HCT116 (cell line): ENCODE data around the gene GPHA2. TPM values are rescaled to one million over a fixed set of nuclear protein-coding genes. Genes with fewer than 3 reads are reported as not detected.
A peak's percentile ranks its signal among the peaks of the same experiment; 100 is the strongest.

Source experiments
- ATAC-seq: fragments of 200-7000 bp; cut with Tn5 transposase; 2 replicates; pipeline ENCODE4 v1.9.1; 2020; ENCODE audit warnings: mild to moderate bottlenecking, moderate library complexity
- BruUV-seq: library from RNA; stranded (reverse); fragments of 400-500 nt; replicated peaks from 2 replicates; lab custom pipeline; 2021; lab: Mats Ljungman, UMichigan
- CTCF ChIA-PET: fragments of 300-600 bp; sonication (Branson Sonifier 250); formaldehyde crosslinking; loops from one replicate; lab custom pipeline; 2021; ENCODE audit warnings: antibody characterized with exemption; lab: Charles Lee
- POLR2A ChIA-PET: fragments of 300-600, 350-600 bp; sonication (Branson Sonifier 250); formaldehyde crosslinking; loops from one replicate; lab custom pipeline; 2021; ENCODE audit warnings: antibody characterized with exemption; lab: Charles Lee
- RAD21 ChIA-PET, 2 experiments: fragments of 300-600 bp; sonication (Branson Sonifier 250); formaldehyde crosslinking; loops; one replicate each; lab custom pipeline; 2023; ENCODE audit warnings: low total read pairs in 2 of 2; ENCODE audit not compliant: uncharacterized antibody in 2 of 2, unreplicated experiment in 2 of 2, low non-redundant PET in 1 of 2; lab: Charles Lee
- DNase-seq: peaks from one replicate; pipeline ENCODE4 v3.0.0-alpha.2; 2010; ENCODE audit warnings: low read depth, low spot score
- H2AFZ ChIP-seq: fragments of 200-600 bp; shearing (Covaris generic), sonication (generic); 2 replicates; pipeline ENCODE4 v1.6.1; 2017; ENCODE audit warnings: low read depth, mixed run types, mixed read lengths, antibody characterized with exemption, low read length; ENCODE audit not compliant: poor library complexity, severe bottlenecking
- H3K27ac ChIP-seq: 2 replicates; pipeline ENCODE4 v1.5.1; 2012; ENCODE audit warnings: low read depth, low read length
- H3K27me3 ChIP-seq: fragments of 200-600 bp; sonication (generic); 2 replicates; pipeline ENCODE4 v1.6.1; 2016; ENCODE audit warnings: mixed run types, low read length, mixed read lengths; ENCODE audit not compliant: insufficient read depth
- H3K36me3 ChIP-seq, 2 experiments: fragments of 200-500 bp in 1 of 2; fragments of 200-600 bp in 1 of 2; sonication (Bioruptor generic) in 1 of 2; sonication (generic) in 1 of 2; 2 replicates each; pipeline versions ENCODE4 v1.5.1 to v1.6.1; 2014 to 2016; ENCODE audit warnings: low read length in 2 of 2, inconsistent platforms in 1 of 2, mixed read lengths in 1 of 2, mixed run types in 1 of 2; ENCODE audit not compliant: insufficient read depth in 2 of 2, control insufficient read depth in 1 of 2
- H3K4me1 ChIP-seq, 2 experiments: fragments of 200-600 bp in 1 of 2; sonication (generic) in 1 of 2; 2 replicates each; pipeline versions ENCODE4 v1.5.1 to v1.6.1; 2012 to 2017; ENCODE audit warnings: low read length in 2 of 2, inconsistent platforms in 1 of 2, mild to moderate bottlenecking in 1 of 2, mixed read lengths in 1 of 2, mixed run types in 1 of 2, moderate library complexity in 1 of 2; ENCODE audit not compliant: insufficient read depth in 2 of 2, control insufficient read depth in 1 of 2
- H3K4me2 ChIP-seq: fragments of 200-600 bp; sonication (generic); 2 replicates; pipeline ENCODE4 v1.6.1; 2017; ENCODE audit warnings: mixed run types, low read length, mixed read lengths
- H3K4me3 ChIP-seq, 2 experiments: fragments of 200-600 bp in 1 of 2; sonication (generic) in 1 of 2; replicated peaks in 1 of 2; 2 replicates each; pipeline ENCODE4 v1.5.1; 2011 to 2016; ENCODE audit warnings: low read length in 2 of 2, control low read depth in 1 of 2, low read depth in 1 of 2, mild to moderate bottlenecking in 1 of 2, mixed read lengths in 1 of 2, mixed run types in 1 of 2
- H3K79me2 ChIP-seq: fragments of 200-600 bp; sonication (generic); 2 replicates; pipeline ENCODE4 v1.6.1; 2017; ENCODE audit warnings: mild to moderate bottlenecking, mixed run types, low read length, moderate library complexity, mixed read lengths; ENCODE audit not compliant: insufficient read depth
- H3K9ac ChIP-seq: fragments of 200-600 bp; sonication (generic); 2 replicates; pipeline ENCODE4 v1.6.1; 2016; ENCODE audit warnings: low read length, mixed read lengths
- H3K9me2 ChIP-seq: fragments of 200-600 bp; sonication (generic), shearing (Covaris generic); 2 replicates; pipeline ENCODE4 v1.6.1; 2017; ENCODE audit warnings: mixed run types, mild to moderate bottlenecking, moderate library complexity; ENCODE audit not compliant: insufficient read depth
- H3K9me3 ChIP-seq, 2 experiments: fragments of 200-500 bp in 1 of 2; fragments of 200-600 bp in 1 of 2; sonication (Bioruptor generic) in 1 of 2; sonication (generic) in 1 of 2; 2 replicates each; pipeline ENCODE4 v1.6.1; 2014 to 2017; ENCODE audit warnings: low read length in 2 of 2, mixed read lengths in 2 of 2, inconsistent platforms in 1 of 2, low read depth in 1 of 2, mild to moderate bottlenecking in 1 of 2, mixed run types in 1 of 2, moderate library complexity in 1 of 2; ENCODE audit not compliant: control insufficient read depth in 1 of 2, insufficient read depth in 1 of 2
- H4K20me1 ChIP-seq: fragments of 200-600 bp; sonication (generic), shearing (Covaris generic); 2 replicates; pipeline ENCODE4 v1.6.1; 2017; ENCODE audit warnings: mixed run types, mild to moderate bottlenecking, moderate library complexity; ENCODE audit not compliant: insufficient read depth
- CBX3 ChIP-seq: IDR thresholded peaks from 2 replicates; pipeline ENCODE4 v1.6.1; 2012; ENCODE audit warnings: low read depth
- CEBPB ChIP-seq: IDR thresholded peaks from 2 replicates; pipeline ENCODE4 v1.6.1; 2012; ENCODE audit warnings: low read depth
- EGR1 ChIP-seq: IDR thresholded peaks from 2 replicates; pipeline ENCODE4 v1.6.1; 2012; ENCODE audit warnings: low read depth
- ELF1 ChIP-seq: IDR thresholded peaks from 2 replicates; pipeline ENCODE4 v1.6.1; 2012; ENCODE audit warnings: low read depth, borderline replicate concordance
- EZH2 ChIP-seq: fragments of 200-600 bp; sonication (generic); IDR thresholded peaks from 2 replicates; pipeline ENCODE4 v1.6.1; 2017; ENCODE audit warnings: antibody characterized with exemption, mixed run types
- EZH2phosphoT487 ChIP-seq: fragments of 200-600 bp; IDR thresholded peaks from 2 replicates; pipeline ENCODE4 v1.6.1; 2018; ENCODE audit warnings: antibody characterized with exemption, borderline replicate concordance
- JUND ChIP-seq: IDR thresholded peaks from 2 replicates; pipeline ENCODE4 v1.6.1; 2012
- POLR2A ChIP-seq: IDR thresholded peaks from 2 replicates; pipeline ENCODE4 v1.7.0; 2011; ENCODE audit warnings: borderline replicate concordance; ENCODE audit not compliant: insufficient read depth, insufficient read length; ENCODE audit errors: extremely low read depth
- SIN3A ChIP-seq: IDR thresholded peaks from 2 replicates; pipeline ENCODE4 v1.6.1; 2012; ENCODE audit warnings: low read depth
- SRF ChIP-seq: IDR thresholded peaks from 2 replicates; pipeline ENCODE4 v1.6.1; 2012; ENCODE audit warnings: low read depth
- TCF7L2 ChIP-seq: IDR thresholded peaks from 2 replicates; pipeline ENCODE4 v1.7.0; 2011; ENCODE audit warnings: borderline replicate concordance, inconsistent platforms; ENCODE audit not compliant: insufficient read depth, insufficient read length; ENCODE audit errors: extremely low read depth
- YY1 ChIP-seq: IDR thresholded peaks from 2 replicates; pipeline ENCODE4 v1.6.1; 2011; ENCODE audit warnings: low read length, low read depth, moderate library complexity, mild to moderate bottlenecking; ENCODE audit not compliant: insufficient replicate concordance; ENCODE audit errors: extremely low read depth
- ZNF274 ChIP-seq: fragments of 200-500 bp; sonication (Bioruptor generic); IDR thresholded peaks from 2 replicates; pipeline ENCODE4 v1.6.1; 2014; ENCODE audit warnings: mild to moderate bottlenecking, low read depth, low read length, inconsistent platforms
- intact Hi-C: fragments of 100-400 bp; cut with micrococcal nuclease; formaldehyde crosslinking; loops from 2 replicates; pipeline ENCODE4 v1.10.0; 2022
- total RNA-seq: library from RNA; stranded (reverse); gene quantifications from one replicate; pipeline ENCODE4 v1.2.1, GENCODE V29; 2021; ENCODE audit not compliant: unreplicated experiment
- TF ChIP-seq, protein P1 (sequence below): IDR thresholded peaks from 2 replicates; pipeline ENCODE4 v1.6.1; 2012
- TF ChIP-seq, protein P2 (sequence below): IDR thresholded peaks from 2 replicates; pipeline ENCODE4 v1.6.1; 2012; ENCODE audit warnings: low read depth
- TF ChIP-seq, protein P3 (sequence below): IDR thresholded peaks from 2 replicates; pipeline ENCODE4 v1.6.1; 2011; ENCODE audit warnings: mild to moderate bottlenecking, low read length, moderate library complexity; ENCODE audit not compliant: insufficient replicate concordance; ENCODE audit errors: extremely low read depth
- TF ChIP-seq, protein P4 (sequence below), 3 experiments: fragments of 200-600 bp in 1 of 3; sonication (generic) in 1 of 3; IDR thresholded peaks in 2 of 3; conservative IDR thresholded peaks in 1 of 3; 2 replicates each; pipeline ENCODE4 v1.5.1; 2012 to 2017; ENCODE audit warnings: low read depth in 2 of 3, low read length in 2 of 3, antibody characterized with exemption in 1 of 3, borderline replicate concordance in 1 of 3, control low read depth in 1 of 3, mild to moderate bottlenecking in 1 of 3, mixed read lengths in 1 of 3, mixed run types in 1 of 3, moderate library complexity in 1 of 3; ENCODE audit not compliant: insufficient read depth in 1 of 3

Gene GPHA2
- total RNA-seq, 1 experiment from 2014 or later: not detected

DNA sequence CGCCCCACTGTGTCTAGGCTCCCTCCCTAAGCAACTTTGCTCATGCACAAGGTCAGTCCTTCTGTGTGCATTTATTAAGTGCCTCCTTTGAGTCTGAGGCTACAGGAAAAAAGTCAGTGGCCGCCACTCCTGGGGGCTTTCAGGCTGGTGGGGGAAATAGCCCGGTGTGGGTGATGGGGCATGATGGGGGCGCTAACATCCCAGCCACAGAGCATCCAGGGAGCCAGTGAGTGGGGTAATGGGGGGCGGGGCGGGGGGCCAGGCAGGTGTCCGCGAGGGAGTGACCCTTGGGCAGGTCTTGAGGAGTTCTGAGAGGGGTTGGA is 47.3 kb downstream of the GPHA2 start:
- H3K9ac ChIP-seq: peak overlapping the region; percentile 54
- no peaks in the 10 kb centered on the region for H3K9me2 ChIP-seq
- DNase-seq: no peak
- H3K27me3 ChIP-seq: no peaks in the 10 kb centered on the region
- TF ChIP-seq EZH2phosphoT487 (no peak), POLR2A (no peak), SRF (no peak), YY1 (no peak), ELF1 (no peak), CEBPB (no peak), EZH2 (no peak), CBX3 (no peak), ZNF274 (no peak), SIN3A (no peak), JUND (no peak), EGR1 (no peak), TCF7L2 (no peak)
- TF ChIP-seq, protein P1, sequence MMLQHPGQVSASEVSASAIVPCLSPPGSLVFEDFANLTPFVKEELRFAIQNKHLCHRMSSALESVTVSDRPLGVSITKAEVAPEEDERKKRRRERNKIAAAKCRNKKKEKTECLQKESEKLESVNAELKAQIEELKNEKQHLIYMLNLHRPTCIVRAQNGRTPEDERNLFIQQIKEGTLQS: no peak
- TF ChIP-seq, protein P2, sequence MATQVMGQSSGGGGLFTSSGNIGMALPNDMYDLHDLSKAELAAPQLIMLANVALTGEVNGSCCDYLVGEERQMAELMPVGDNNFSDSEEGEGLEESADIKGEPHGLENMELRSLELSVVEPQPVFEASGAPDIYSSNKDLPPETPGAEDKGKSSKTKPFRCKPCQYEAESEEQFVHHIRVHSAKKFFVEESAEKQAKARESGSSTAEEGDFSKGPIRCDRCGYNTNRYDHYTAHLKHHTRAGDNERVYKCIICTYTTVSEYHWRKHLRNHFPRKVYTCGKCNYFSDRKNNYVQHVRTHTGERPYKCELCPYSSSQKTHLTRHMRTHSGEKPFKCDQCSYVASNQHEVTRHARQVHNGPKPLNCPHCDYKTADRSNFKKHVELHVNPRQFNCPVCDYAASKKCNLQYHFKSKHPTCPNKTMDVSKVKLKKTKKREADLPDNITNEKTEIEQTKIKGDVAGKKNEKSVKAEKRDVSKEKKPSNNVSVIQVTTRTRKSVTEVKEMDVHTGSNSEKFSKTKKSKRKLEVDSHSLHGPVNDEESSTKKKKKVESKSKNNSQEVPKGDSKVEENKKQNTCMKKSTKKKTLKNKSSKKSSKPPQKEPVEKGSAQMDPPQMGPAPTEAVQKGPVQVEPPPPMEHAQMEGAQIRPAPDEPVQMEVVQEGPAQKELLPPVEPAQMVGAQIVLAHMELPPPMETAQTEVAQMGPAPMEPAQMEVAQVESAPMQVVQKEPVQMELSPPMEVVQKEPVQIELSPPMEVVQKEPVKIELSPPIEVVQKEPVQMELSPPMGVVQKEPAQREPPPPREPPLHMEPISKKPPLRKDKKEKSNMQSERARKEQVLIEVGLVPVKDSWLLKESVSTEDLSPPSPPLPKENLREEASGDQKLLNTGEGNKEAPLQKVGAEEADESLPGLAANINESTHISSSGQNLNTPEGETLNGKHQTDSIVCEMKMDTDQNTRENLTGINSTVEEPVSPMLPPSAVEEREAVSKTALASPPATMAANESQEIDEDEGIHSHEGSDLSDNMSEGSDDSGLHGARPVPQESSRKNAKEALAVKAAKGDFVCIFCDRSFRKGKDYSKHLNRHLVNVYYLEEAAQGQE: no peak
- TF ChIP-seq, protein P3, sequence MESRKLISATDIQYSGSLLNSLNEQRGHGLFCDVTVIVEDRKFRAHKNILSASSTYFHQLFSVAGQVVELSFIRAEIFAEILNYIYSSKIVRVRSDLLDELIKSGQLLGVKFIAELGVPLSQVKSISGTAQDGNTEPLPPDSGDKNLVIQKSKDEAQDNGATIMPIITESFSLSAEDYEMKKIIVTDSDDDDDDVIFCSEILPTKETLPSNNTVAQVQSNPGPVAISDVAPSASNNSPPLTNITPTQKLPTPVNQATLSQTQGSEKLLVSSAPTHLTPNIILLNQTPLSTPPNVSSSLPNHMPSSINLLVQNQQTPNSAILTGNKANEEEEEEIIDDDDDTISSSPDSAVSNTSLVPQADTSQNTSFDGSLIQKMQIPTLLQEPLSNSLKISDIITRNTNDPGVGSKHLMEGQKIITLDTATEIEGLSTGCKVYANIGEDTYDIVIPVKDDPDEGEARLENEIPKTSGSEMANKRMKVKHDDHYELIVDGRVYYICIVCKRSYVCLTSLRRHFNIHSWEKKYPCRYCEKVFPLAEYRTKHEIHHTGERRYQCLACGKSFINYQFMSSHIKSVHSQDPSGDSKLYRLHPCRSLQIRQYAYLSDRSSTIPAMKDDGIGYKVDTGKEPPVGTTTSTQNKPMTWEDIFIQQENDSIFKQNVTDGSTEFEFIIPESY: no peak
- TF ChIP-seq, protein P4, sequence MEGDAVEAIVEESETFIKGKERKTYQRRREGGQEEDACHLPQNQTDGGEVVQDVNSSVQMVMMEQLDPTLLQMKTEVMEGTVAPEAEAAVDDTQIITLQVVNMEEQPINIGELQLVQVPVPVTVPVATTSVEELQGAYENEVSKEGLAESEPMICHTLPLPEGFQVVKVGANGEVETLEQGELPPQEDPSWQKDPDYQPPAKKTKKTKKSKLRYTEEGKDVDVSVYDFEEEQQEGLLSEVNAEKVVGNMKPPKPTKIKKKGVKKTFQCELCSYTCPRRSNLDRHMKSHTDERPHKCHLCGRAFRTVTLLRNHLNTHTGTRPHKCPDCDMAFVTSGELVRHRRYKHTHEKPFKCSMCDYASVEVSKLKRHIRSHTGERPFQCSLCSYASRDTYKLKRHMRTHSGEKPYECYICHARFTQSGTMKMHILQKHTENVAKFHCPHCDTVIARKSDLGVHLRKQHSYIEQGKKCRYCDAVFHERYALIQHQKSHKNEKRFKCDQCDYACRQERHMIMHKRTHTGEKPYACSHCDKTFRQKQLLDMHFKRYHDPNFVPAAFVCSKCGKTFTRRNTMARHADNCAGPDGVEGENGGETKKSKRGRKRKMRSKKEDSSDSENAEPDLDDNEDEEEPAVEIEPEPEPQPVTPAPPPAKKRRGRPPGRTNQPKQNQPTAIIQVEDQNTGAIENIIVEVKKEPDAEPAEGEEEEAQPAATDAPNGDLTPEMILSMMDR (IDR thresholded peaks at IDR 0.05 in 2 of 3, conservative IDR thresholded peaks at IDR 0.05 in 1 of 3; ENCODE audit: borderline replicate concordance in 1 of 3, insufficient read depth in 1 of 3, low read depth in 2 of 3, low read length in 2 of 3): no peak
- peak overlapping the region in 1 of 2 experiments; percentile 51; a peak in 3 of 4 replicates for H3K4me3 ChIP-seq
- H3K9me3 ChIP-seq: no peaks in the 10 kb centered on the region
- intact Hi-C loops: loop anchor here (5.0 kb wide), 1 partner anchor 101 kb away; no protein-coding TSS in a partner anchor
- H3K79me2 ChIP-seq: no peaks in the 10 kb centered on the region
- peak overlapping the region; percentile 89 for H3K4me2 ChIP-seq
- POLR2A ChIA-PET: interaction anchor here (1.0 to 1.4 kb wide), 2 partner anchors 33 to 39 kb away, joined by 3 to 9 read pairs; no protein-coding TSS in a partner anchor
- CTCF ChIA-PET: interaction anchor here (0.6 to 10.8 kb wide), 17 partner anchors 9 to 119 kb away, joined by 3 to 112 read pairs (median 4); partner anchors contain the start of genes BATF2, CDC42BPG, EHD1 and PPP2R5B
- no peaks in the 10 kb centered on the region for H3K36me3 ChIP-seq
- peak overlapping the region; percentile 40; the same call in 1 of the 2 replicates for H3K27ac ChIP-seq
- H4K20me1 ChIP-seq: no peaks in the 10 kb centered on the region
- ATAC-seq: no peak
- peaks cover 7 to 34% of the 10 kb centered on the region in 2 experiments; a peak in 3 of 4 replicates for H3K4me1 ChIP-seq
- peak overlapping the region; percentile 99 for H2AFZ ChIP-seq
- RAD21 ChIA-PET: interaction anchor here (0.7 to 1.2 kb wide), 3 partner anchors 40 to 41 kb away, joined by 3 to 4 read pairs (median 3); no protein-coding TSS in a partner anchor
- no TSS peak for BruUV-seq
